ENCODE data around the gene ERO1B.
"Not testable (repeated sequence)": the region's sequence is repeated elsewhere in the genome, so short reads cannot be mapped to it uniquely, and the experiment has no call there.

ERO1B gene

GRCh38 chr1:236281654-236282424 is at the start of gene ERO1B:
ERO1B (minus strand) TSS chr1:236281958; CDS start chr1:236281783, 175 bp downstream.
- DNase-seq: peak; percentile 97

GRCh38 chr1:236331412-236331811 is 49.7 kb upstream of the ERO1B start:
- DNase-seq: not testable (repeated sequence)

- DNase-seq: no peak
Observed at GRCh38 chr1:236326432-236326831, 44.7 kb upstream of the ERO1B start.

- no peak for DNase-seq
Observed at GRCh38 chr1:236325567-236325966, 43.8 kb upstream of the ERO1B start.

GRCh38 chr1:236323819-236324411 is 42.2 kb upstream of the ERO1B start:
- DNase-seq: no peak

GRCh38 chr1:236322566-236323409 is 41.0 kb upstream of the ERO1B start:
- DNase-seq: no peak

GRCh38 chr1:236321101-236321500 is 39.3 kb upstream of the ERO1B start:
- DNase-seq: no peak

GRCh38 chr1:236320671-236321070 is 38.9 kb upstream of the ERO1B start:
- no peak for DNase-seq

GRCh38 chr1:236320214-236320613 is 38.5 kb upstream of the ERO1B start:
- DNase-seq: no peak

- no peak for DNase-seq
Observed at GRCh38 chr1:236316437-236316836, 34.7 kb upstream of the ERO1B start.

- no peak for DNase-seq
Observed at GRCh38 chr1:236315518-236315917, 33.8 kb upstream of the ERO1B start.

GRCh38 chr1:236315092-236315491 is 33.3 kb upstream of the ERO1B start:
- no peak for DNase-seq

- not testable (repeated sequence) for DNase-seq
Observed at GRCh38 chr1:236314050-236314449, 32.3 kb upstream of the ERO1B start.

- DNase-seq: no peak
Observed at GRCh38 chr1:236313427-236313826, 31.7 kb upstream of the ERO1B start.

GRCh38 chr1:236311040-236311439 is 29.3 kb upstream of the ERO1B start:
- no peak for DNase-seq

GRCh38 chr1:236308827-236309226 is 27.1 kb upstream of the ERO1B start:
- DNase-seq: no peak

- no peak for DNase-seq
Observed at GRCh38 chr1:236307435-236307834, 25.7 kb upstream of the ERO1B start.

- DNase-seq: no peak
Observed at GRCh38 chr1:236304682-236305081, 22.9 kb upstream of the ERO1B start.

- no peak for DNase-seq
Observed at GRCh38 chr1:236303675-236304074, 21.9 kb upstream of the ERO1B start.

GRCh38 chr1:236302941-236303340 is 21.2 kb upstream of the ERO1B start:
- no peak for DNase-seq

GRCh38 chr1:236301958-236302335 is 20.2 kb upstream of the ERO1B start:
- no peak for DNase-seq

- DNase-seq: no peak
Observed at GRCh38 chr1:236301080-236301957, 19.6 kb upstream of the ERO1B start.

GRCh38 chr1:236297161-236297560 is 15.4 kb upstream of the ERO1B start:
- no peak for DNase-seq

Measured in left hindlimb (tissue), 1 donor.